Measurements from ENCODE around the gene LEPROT. TPM values are rescaled to one million over a fixed set of nuclear protein-coding genes. Genes with fewer than 3 reads are reported as not detected.

The LEPROT gene
- total and polyA plus RNA-seq, 2 of the 8 experiments (the other 6 are each of a cell fraction or from before 2014, with no cell fraction given), result 25.7 to 27.2 TPM

DNA sequence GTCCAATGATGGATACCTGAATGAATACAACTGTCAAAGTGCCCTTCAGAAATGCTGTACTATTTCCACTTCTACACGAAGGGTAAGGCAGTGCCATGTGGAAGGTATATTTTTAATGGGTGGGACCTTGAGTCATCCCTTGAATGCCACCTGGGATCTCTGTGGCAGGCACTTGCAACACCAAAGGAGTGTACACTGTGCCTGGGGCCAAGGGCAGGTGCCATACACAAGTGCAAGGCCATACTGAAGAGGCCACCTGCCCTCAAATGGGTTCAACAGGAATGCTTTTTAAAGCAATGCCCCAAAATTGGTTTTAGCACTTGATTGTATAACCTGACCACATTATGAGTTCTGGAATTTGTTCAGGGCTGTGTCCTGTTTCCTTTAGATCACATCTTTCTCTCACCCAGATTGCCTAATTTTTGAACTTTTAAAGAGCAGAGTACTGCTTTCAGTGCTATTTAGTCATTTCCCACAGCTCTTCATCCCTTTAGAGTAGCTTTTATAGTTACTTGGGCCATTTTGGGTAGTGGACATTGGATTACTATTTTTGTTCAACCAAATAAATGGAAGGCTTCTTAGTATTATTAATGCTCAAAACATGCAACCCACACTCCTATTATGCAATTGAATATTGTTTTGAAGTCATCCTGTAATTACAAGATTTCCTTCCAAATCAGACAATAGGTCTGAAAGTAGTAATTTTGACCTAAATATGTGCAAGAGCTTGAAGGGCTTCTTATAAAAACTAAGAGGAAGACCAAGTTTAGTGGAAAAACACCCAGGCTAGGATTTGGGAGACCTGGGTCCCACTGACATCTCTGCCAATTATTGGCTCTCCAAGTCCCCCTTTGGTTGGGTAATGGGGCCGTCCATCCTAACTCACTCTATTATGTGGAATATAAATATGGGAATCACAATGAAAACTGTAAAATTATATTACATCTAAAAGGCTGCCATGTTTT, 57.2 kb downstream of the LEPROT start:
- Histone ChIP-seq H3K4me3 (ENCODE audit: extremely low read depth in 1 of 4, insufficient read depth in 2 of 4, low read depth in 3 of 4, low read length in 4 of 4) (no peak overlapping the region), H3K79me1 (ENCODE audit: low read depth, low read length) (no peaks in the 10 kb centered on the region), H3K36me3 (ENCODE audit: control insufficient read depth in 2 of 4, insufficient read depth in 4 of 4, low read length in 3 of 4) (no peaks in the 10 kb centered on the region), H2AFZ (ENCODE audit: low read length) (no peak overlapping the region), H2BK20ac (ENCODE audit: low read length) (no peak overlapping the region), H2BK15ac (ENCODE audit: low read length) (no peak overlapping the region), H4K20me1 (replicated peaks in 1 of 2; ENCODE audit: control insufficient read depth in 1 of 2, insufficient read depth in 2 of 2, low read length in 2 of 2) (no peaks in the 10 kb centered on the region), H2BK5ac (ENCODE audit: low read depth, low read length) (no peak overlapping the region), H4K91ac (replicated peaks; ENCODE audit: insufficient read length, low read length) (no peak overlapping the region), H2BK120ac (replicated peaks; ENCODE audit: low read depth, low read length) (no peak overlapping the region), H3K4me1 (replicated peaks in 1 of 4; ENCODE audit: control insufficient read depth in 3 of 4, insufficient read depth in 4 of 4, low read length in 3 of 4) (no peaks in the 10 kb centered on the region), H2BK12ac (ENCODE audit: low read depth, low read length) (no peak overlapping the region), H3K4me2 (ENCODE audit: insufficient read depth in 1 of 2, low read depth in 2 of 2, low read length in 2 of 2) (no peak overlapping the region), H4K5ac (ENCODE audit: insufficient read length, low read depth, low read length) (no peak overlapping the region), H3K23ac (ENCODE audit: insufficient read length) (no peak overlapping the region), H3K79me2 (ENCODE audit: control insufficient read depth in 1 of 2, insufficient read depth in 2 of 2, low read length in 2 of 2) (no peaks in the 10 kb centered on the region), H3K56ac (replicated peaks; ENCODE audit: insufficient read length, low read depth, low read length) (no peak overlapping the region), H3K9ac (replicated peaks in 1 of 4; ENCODE audit: extremely low read depth in 1 of 4, low read depth in 3 of 4, low read length in 3 of 4) (no peak overlapping the region), H3K27ac (ENCODE audit: low read depth, low read length) (no peak overlapping the region), H3K9me3 (ENCODE audit: insufficient read depth in 2 of 2, low read depth in 1 of 2, low read length in 1 of 2) (no peaks in the 10 kb centered on the region), H3K18ac (ENCODE audit: extremely low read depth, low read length) (no peak overlapping the region), H3K23me2 (ENCODE audit: low read depth, low read length) (no peaks in the 10 kb centered on the region), H3K27me3 (replicated peaks in 1 of 4; ENCODE audit: control insufficient read depth in 3 of 4, extremely low read depth in 1 of 4, insufficient read depth in 3 of 4, low read length in 3 of 4) (no peaks in the 10 kb centered on the region), H3K4ac (replicated peaks; ENCODE audit: insufficient read length, low read depth, low read length) (no peak overlapping the region), H4K8ac (ENCODE audit: extremely low read depth, insufficient read depth, low read length) (no peak overlapping the region), H3K14ac (ENCODE audit: insufficient read length) (no peak overlapping the region), H2AK5ac (ENCODE audit: low read depth, low read length) (no peak overlapping the region; the same call in 1 of the 2 replicates)
- ChIA-PET POLR2A (ENCODE audit: partially characterized antibody) (no interaction called here), CTCF (ENCODE audit: partially characterized antibody) (interaction anchor here (0.6 to 2.7 kb wide), 3 partner anchors 8 to 403 kb away, joined by 3 to 7 read pairs (median 4); no protein-coding TSS in a partner anchor)
- WGBS, 2 experiments (ENCODE audit: extremely low coverage in 1 of 2, insufficient coverage in 1 of 2, insufficient read length in 1 of 2, insufficient replicate concordance in 2 of 2, low coverage in 1 of 2, low lambda C conversion rate in 2 of 2, missing lambda C conversion rate in 1 of 2), result 97% methylated on average over 2 of the region's 2 CpGs; no CpG with 5 or more reads in 1 of the 2 experiments
- FAIRE-seq (no peak), DNase-seq (ENCODE audit: low read depth in 1 of 2, low spot score in 2 of 2) (no peak)
- TF ChIP-seq SIN3A (conservative IDR thresholded peaks at IDR 0.05 in 1 of 2, IDR thresholded peaks at IDR 0.05 in 1 of 2; ENCODE audit: low read depth in 1 of 2, low read length in 2 of 2), result no peak
- TF ChIP-seq FOSL1 (IDR thresholded peaks at IDR 0.05; ENCODE audit: insufficient read depth, low read depth, low read length), result no peak

Data from H1 (cell line).